Suppressor macrophage (primary cell): ENCODE results near the gene CBX2.

Experiments
- DNase-seq, 4 experiments: peaks; one replicate each; pipeline ENCODE4 v3.0.0-alpha.2; 2020 to 2022

The CBX2 gene

DNA sequence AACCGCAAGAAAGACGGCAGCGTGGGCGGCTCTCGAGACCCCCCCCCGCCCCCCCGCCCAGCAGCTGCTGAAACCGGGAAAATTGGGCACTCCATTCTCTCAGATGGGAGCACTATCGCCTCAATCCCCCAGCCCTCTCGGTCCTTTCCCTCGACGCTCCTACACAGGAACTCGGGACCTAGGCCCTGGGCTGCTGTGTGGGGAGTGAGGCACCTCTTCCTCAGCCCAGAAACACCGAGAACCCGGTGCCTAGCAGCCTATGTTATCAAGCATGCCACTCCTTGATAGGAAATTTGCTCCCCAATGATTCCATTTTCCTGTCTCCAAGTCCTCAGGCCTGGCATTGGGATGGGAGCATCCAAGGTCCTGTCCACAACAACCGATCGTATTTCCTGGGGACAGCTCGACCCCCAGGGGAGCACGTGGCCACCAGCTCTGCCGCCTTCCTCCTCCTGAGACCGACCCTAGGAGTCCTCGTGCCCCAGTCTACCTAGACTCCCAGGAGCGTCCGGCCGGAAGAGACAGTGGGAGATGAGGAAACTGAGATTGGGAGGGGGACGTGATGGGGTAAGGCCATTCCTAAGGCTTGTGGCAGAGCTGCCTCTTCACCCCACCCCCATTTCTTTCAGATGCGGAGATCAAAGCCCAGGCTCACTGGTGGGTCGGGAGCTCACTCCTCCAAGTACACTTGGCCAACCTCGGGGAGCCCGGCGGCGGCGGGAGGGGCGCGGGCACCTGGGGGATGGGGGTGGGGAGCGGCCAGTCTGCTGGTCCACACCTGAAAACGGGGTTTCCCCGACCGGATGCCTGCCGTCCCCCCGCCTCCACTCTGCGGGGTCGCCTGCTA lies 36.4 kb downstream of the CBX2 start:
- DNase-seq, result no peak

DNA sequence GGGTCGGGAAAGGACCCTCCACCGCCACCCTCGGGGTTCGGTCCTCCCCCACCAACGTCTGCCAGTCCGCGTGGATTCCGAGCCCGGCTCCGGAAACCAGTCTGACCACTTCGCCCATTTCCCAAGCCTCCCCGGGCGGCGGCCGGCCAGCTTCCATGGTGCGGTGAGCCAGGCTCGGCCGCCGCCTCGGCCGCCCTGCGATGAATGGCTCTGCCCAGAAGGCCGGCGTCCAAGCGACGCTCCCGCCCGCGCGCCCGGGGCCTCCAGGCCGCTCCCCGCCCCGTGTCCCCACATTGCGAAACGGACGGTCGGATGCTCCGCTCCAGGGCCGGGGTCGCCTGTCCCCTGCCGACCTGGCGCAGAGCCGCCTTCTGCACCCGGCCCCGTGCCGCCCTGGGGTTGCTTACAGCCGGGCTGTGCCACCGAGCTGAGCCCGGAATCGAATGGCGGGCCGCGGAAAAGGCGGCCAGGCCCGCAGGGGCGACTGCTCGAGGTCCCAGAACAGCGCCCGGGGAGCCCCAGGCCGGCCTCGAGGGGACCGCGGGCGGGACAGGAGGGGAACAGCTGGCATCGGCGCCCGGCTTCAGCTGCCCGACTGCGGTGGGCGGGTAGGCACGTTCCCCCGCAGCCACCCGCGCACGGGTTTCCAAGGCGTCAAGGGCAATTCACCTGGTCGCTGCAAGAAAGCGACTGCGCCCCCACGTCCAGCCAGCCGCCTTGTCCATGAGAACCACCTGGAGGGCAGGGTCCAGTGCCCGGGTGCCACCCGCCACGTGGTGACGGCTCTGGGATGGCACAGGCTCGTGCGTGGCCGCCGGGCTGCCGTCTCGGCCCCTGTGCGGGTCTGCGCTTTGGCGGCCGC lies 37.3 kb downstream of the CBX2 start:
- peak in 2 of 4 experiments; percentile 53 to 67 for DNase-seq

DNA sequence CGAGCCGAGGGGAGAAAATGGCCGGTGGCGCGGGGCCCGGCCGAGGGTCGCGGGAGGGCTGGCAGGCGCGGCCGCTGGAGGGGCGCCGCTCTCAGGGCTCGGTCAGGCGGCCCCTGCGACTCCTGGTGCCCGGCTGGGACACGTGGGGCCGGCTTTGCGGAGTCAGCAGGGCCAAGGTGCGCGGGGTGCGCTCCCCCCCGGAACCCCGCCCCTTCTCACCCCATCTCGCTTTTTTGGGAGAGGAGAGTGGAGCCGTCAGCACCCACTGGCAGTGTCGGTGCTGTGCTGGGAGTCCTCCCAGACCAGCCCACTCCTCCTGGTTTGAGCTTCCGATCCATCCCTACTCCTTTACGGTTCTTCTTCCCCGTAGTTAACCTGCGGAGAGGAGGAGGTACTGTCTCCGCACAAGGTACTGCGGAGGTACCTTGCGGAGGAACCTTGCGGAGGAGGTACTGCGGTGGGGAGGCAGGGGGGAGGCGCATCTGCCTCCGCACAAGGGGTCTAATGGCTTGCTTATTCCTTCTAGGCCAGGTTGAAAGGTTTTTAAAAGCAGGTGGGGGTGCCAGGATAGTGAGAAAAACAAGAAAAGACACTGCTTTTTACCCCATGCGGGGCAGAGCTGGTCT lies 38.0 kb downstream of the CBX2 start:
- no peak for DNase-seq

DNA sequence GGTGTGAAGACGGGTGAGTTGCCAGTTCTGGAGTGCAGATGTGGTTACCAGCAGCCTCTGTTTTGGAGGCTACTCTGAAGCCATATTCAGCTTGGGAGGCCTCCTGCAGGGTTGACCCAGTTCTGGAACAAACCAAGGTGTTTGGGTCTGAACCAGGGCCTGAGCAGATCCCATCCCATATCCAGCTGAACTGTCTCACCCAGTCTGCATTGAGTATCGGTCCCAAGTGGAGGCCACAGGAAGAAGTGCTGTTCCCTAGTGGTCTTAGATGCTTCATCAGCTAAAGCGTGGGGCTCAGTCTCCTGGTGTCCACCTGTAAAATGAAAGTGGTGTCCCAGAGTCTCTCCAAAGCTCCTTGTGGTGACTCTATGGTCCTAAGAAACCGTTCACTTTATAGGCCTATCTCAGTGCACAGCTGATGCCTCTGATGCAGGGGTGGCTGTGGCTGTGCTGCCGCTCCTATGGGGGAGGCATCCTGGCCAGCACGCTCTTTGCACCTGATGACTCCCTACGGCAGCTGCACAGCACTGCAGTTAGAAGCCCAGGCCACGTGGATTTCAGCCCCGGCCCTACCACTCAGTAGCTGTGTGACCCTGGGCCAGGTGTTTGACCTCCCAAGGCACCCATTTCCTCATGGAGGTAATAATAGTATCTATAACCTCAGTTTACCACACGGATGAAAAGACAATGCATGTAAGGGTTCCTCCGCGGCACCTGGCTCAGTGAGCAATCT lies 40.2 kb downstream of the CBX2 start:
- DNase-seq, result no peak

DNA sequence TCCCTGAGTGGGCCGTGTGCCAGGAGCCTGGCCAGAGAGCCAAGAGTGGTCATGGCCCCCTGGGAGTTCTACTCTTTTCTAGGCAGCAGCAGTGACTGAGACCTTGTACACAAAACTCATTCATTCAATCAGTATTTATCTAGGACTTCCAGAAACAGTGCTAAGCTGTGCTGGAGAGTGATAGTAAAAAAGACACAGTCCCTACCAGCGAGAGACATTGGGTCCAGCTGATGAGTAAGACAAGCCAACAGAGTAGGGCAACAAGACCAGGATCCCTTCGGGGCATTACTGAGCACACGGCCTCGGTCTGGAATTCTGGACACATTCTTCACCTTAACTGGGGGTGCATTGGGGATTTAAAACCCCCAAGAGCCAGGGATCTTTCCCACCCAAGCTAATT lies 41.1 kb downstream of the CBX2 start:
- DNase-seq, result no peak

DNA sequence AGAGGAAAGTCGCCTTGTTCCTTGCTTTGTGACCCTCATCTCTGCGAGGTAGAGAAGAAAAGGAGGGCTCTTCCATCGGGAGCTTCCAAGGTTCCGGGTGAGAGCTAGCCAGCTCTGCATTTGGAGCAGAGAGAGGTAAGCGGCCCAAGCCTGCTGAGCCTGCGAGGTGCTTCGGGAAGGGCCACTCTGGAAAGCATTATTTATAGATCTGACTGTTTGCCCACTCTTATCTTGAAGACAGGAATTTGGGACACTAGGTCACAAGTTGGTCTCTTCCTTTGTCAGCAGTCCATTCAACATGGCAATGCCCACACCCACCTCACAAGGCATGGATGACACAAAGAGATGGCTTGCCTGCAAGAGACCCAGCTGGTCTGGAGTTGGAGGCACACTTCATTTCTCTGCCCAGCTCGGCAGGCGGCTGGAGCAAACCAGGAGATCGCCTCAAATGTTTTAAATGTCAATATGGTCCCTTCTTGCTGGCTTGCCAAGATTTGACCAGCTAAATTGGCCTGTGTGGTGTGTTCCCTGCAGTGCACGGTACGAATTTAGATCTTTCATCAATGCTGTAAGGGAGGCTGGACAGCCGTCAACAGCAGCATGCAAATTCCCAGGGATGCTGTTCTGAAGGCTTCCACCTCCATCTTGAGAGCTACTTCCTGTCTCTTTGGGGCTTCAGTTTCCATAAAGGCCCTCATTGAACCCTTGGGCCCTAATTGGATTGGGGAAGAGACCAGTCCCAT lies 41.8 kb downstream of the CBX2 start:
- no peak for DNase-seq

DNA sequence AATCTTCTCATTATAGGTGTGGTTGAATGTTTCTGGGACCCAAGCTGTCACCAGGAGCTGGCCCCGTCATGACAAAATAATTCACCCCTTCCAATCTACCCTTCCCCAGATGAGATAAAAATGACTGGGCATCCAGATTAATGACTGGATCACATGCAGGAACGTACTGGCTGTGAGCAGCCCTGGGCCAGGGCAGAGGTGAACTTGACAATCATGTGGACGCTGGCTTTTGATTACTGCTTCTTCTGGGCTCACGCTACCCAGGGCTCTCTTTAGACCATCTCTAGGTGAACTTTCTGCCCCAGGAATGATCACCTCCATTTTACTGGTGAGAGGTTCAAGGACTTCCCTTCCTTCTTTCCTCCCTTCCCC lies 43.0 kb downstream of the CBX2 start:
- DNase-seq, result no peak

DNA sequence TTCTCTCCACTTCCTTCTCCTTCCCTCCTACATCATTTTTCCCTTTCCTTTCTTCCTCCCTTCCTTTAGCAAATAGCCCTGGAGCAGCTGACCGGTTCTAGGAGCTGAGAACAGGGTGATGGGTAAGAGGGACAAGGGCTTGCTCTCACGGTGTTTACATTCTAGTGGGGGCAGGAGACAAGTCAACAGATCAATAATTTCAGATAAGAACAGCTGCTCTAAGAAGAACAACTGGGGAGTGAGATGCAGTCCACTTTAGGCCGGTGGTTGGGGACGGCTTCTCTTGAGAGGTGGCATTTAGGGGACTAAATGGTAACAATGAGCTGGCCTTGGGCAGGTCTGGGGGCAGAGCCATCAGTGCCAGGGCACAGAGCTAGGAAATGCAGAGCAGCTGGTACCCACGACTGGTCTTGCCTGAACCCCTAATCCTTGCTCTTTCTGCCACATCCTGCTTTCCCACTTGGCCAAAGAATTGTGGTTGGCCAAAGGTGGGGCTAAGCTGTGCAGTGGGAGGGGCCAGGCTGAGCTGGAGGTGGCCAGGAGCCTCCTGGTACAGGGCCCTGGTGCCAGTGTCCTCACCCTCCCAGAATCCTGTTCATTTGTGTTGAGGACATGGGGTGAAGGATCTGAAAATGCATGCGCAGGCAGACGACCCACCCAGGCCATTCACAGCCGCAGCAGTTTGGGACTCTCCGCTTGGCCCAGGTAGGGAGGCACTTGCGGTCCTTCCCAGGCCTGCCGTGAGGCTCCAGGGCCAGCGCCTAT lies 43.6 kb downstream of the CBX2 start:
- no peak for DNase-seq

DNA sequence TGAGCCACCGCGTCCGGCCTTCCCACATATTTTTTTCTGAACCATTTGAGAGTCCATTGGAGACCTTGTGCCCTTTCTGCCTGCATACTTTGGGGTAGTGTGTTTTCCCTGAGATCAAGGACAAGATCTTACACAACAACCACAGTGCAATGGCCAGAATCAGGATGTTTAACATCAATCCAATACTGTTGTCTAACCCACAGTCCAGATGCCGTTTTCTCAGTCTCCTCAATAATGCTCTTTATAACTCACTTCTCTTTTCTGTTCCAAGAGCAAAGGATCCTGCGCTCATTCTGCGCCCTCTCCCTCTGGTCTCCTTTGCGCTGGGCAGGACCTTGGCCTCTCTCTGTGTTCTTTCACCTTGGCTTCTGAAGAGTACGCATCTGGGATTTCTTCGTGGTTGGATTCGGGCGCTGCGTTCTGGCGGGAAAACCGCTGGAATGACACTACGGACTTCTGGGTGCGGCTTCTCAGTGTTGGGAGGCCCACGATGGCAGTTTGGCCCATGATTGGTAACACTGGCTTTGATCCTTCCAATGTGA lies 44.7 kb downstream of the CBX2 start:
- no peak for DNase-seq

DNA sequence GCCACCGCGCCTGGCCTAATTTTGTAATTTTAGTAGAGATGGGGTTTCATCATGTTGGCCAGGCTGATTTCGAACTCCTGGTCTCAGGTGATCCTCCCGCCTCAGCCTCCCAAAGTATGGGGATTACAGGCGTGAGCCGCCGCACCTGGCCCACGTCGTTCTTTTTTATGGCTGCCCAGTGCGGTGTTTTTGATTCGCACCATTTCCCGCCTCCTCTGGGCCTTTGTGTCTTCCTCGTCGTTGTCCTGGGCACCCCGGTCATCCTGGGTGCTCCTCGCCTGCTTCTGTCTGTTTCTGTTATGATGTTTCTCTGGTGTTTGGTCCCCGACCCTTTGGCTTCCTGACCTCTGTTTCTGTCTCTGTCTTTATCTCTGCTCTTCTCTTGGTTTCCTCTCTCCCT lies 46.3 kb downstream of the CBX2 start:
- no peak for DNase-seq

DNA sequence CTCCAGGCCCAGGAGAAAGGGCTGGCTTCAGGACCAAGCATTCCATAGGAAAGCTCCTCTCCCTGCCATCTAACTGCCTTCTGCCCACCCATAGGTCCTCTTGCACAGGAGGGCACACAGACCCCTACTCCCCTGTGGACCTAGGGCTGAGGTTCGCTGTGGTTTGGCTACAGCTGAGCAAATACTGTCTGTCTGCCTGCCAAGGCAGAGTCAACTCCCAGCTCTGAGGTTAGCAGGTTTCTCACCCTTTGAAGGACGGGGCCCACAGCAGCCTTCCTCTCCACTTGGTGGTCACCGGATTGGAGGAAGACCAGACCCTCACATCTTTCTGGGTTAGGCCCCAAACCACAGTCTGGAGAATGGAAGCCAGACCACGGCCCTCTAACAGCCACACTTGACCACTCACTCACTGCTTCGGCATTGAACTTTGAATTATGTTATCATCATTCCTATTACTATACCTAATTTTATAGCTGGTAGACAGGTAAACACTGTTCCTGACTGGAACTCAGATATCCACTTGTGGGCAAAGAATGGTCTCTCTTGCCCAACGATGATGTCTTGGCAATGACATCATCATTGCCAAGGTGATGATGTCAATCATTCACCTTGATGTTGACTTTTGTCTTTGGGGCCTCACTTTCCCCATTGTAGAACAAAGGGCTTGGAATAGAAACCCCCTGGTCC lies 47.1 kb downstream of the CBX2 start:
- DNase-seq, result no peak

DNA sequence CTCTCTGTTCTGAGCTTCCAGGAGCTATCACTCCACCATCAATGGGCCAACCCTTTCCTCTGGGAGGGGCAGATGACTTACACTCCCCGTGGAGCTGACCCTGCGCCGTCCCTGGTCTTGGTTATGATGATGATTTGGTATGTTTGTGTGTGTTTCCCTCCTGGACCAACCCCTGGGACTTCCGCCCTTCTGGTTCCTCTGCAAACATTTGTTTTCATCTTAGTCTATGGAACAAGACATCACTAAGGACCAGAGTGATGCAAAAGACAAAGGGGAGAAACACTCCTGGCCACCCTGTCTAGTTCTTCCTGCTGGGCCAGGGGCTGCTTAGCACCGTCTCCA lies 47.6 kb downstream of the CBX2 start:
- DNase-seq, result no peak

DNA sequence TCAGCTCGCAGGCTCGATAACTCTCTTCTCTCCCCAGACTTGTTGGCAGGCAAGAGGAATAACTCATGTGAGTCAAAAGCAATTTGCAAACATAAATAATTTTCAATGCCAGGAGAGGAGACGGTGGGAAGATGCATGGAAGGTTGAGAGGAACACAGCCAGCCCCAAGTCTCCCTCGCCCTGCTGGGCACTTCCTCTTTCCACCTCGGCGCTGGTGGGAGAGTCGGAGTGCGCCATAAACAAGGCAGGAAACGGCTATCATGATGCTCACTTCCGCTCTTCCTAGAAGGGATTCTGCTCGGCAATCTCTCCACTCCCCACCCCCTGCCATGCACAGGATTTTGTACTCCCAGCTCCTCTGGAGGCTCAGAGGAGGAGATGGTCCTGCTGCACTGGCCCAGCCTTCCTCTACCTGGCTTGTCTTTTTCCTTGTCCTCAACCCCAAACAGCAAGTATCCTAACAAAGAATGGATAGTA lies 48.3 kb downstream of the CBX2 start:
- DNase-seq, result peak; percentile 77 to 90 (median 88)

DNA sequence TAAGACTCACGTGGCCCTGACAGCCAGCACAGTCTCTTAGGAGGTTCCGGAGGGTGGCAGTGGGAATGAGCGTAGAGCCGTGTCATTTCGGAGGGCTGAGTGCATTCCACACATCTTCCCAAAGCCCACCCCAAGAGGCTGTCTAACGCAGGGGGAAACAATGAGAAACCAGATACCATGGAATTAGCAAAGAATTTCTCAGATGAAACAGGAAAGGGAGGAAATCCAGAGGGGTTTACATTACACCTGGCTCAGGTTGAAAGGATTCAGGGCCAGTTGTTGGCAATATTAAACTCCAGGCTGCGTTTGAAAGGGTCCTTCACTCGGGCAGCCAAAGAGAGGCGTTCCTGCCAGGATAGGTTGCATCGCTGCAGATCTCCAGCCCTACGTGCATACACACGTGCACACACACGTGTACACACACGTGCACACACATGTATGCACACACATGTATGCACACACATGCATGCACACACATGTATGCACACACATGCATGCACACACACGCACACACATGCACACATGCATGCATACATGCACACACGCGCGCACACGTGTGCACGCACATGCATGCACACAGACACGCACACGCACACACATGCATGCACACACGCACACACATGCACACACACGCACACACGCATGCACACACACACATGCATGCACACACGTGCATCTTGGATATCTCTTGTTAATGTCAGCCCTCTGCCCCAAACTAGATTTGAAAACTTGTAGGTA lies 49.1 kb downstream of the CBX2 start:
- no peak for DNase-seq

DNA sequence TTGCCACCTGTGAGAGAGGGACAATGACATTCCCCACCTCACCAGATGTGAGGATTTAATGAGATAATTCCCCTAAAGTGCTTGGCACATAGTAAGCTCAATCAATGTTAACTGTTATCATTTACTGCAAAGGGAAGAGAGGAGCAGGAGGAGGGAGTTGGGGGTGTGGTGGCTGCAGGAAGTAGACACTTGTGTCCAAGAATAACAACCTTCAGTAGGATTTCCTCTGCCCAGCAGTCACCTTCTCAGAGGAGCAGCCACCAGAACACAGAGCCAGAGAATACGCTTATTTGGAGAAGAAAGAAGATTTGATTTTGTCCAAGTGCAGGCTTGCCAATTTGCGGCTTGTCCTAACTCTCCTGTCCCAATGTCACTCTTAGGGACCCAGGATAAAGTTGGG lies 51.1 kb downstream of the CBX2 start:
- no peak for DNase-seq

DNA sequence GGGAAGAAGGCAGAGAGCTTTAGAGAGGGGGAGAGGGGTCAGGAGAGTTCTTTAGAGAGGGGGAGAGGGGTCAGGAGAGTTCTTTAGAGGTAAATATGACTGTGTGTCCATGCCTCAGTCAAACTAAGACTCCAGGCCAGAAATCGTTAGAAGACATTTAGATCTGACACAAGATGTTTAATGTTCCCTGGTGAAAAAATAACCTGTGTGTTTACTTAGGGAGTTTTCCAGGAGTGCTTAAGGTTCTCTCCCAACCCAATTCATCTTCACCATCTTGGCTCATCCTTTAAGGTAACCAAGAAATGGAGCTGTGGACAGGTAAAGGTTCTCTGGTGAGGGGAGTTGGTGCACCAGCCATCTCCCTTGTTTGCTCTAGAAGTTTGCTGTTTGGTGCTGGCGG lies 51.5 kb downstream of the CBX2 start:
- no peak for DNase-seq

DNA sequence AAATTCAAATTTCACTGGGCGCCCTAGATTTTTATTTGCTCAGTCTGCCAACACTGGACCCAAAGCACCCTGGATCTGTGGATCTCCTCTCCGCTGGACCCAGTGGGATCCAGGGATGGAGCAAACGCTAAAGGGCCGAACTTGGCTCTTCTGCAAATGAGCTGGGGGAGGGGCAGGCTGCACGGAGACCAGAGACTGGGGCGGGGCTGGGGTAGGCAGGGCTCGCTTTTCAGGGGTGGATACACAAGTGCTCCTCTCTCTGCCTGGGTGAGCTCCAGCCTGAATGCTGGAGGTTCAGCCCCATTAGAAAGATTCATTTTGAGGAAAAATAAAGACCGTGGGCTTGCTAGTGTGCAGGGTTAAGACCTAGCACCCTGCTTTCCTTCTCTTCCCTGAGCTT lies 52.4 kb downstream of the CBX2 start:
- DNase-seq, result no peak

DNA sequence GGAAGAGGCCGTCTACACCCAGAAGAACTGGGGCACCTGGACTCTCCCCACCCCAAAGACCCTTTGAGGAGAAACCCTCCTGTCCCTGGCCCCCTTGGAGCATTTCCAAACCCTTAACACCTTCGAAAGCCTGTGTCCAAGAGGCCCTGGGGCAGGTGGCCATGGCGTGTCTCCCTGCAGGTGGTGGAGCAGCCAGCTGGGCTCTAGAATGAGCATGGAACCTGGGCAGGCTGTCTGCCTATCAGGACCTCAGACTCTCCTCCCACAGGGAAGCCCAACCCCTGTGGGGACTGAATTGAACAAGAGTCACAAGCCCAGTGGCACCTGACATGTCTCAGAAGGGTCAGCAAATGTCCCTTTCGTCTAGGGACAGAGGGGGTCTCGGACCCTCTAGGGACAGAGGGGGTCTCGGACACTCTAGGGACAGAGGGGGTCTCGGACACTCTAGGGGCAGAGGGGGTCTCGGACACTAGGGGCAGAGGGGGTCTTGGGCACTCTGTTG lies 52.9 kb downstream of the CBX2 start:
- DNase-seq, result no peak
